ENCODE measurements around the gene UBE2G2. TPM values are rescaled to one million over a fixed set of nuclear protein-coding genes. Genes with fewer than 3 reads are reported as not detected.

UBE2G2 gene
- total RNA-seq, 1 experiment from 2014 or later = 91.3 TPM

DNA sequence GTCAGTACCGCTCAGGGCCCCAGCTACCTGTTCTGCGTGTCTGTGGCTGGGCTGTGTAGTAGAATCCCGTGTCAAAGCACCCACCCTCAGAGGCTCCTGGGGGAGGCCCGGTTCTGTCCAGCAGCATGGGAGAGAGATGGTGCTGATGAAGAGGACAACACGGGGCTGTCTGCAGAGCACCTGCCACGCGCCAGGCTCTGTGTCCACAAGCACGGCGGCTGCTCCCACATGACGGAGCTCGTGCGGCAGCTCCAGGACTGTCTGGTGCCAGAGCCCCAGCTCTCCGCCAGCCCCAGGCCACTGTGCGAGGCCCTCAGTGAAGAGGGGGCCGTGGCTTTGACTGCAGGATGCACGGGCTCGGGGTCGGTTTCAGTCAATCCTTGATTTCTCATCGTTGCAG lies 48.3 kb downstream of the UBE2G2 start:
- H3K27me3 ChIP-seq (replicated peaks; ENCODE audit: control insufficient read depth, insufficient read depth, low read length) = no peaks in the 10 kb centered on the region
- intact Hi-C loops (cut with micrococcal nuclease; ENCODE audit: unreplicated experiment) = no loop called here
- POLR2A ChIA-PET = interaction anchor here (0.5 kb wide), 1 partner anchor 259 kb away, joined by 3 read pairs; no protein-coding TSS in a partner anchor
- Mint-ChIP-seq H3K27me3 (ENCODE audit: insufficient read depth, unreplicated experiment) (no peaks in the 10 kb centered on the region), H3K36me3 (ENCODE audit: insufficient read depth, unreplicated experiment) (no peaks in the 10 kb centered on the region), H3K4me3 (ENCODE audit: unreplicated experiment) (no peak overlapping the region), H3K27ac (ENCODE audit: unreplicated experiment) (no peak overlapping the region), H3K9me3 (ENCODE audit: unreplicated experiment) (no peaks in the 10 kb centered on the region), H3K4me1 (ENCODE audit: low read depth, unreplicated experiment) (no peaks in the 10 kb centered on the region)
- CTCF ChIA-PET = interaction anchor here (2.0 kb wide), 1 partner anchor 40 kb away, joined by 8 read pairs; no protein-coding TSS in a partner anchor
- no peaks in the 10 kb centered on the region for H3K9me3 ChIP-seq
- no TSS peak for BruUV-seq (replicated peaks)
- no peak for DNase-seq
- H3K36me3 ChIP-seq (ENCODE audit: control insufficient read depth, insufficient read depth, low read length) = no peaks in the 10 kb centered on the region
- H3K4me1 ChIP-seq = no peaks in the 10 kb centered on the region
- H3K4me3 ChIP-seq (ENCODE audit: low read depth, low read length) = no peak overlapping the region
- no peak for TF ChIP-seq CTCF (IDR thresholded peaks at IDR 0.05; ENCODE audit: insufficient read depth in 1 of 2, low read depth in 1 of 2, low read length in 1 of 2, severe bottlenecking in 1 of 2, unreplicated experiment in 1 of 2)

GRCh38 chr21:44752671-44753235 lies 48.9 kb downstream of the UBE2G2 start:
- ChIA-PET POLR2A (interaction anchor here (0.5 kb wide), 1 partner anchor 260 kb away, joined by 3 read pairs; no protein-coding TSS in a partner anchor), CTCF (interaction anchor here (2.0 kb wide), 1 partner anchor 41 kb away, joined by 8 read pairs; no protein-coding TSS in a partner anchor)
- Histone ChIP-seq H3K36me3 (ENCODE audit: control insufficient read depth, insufficient read depth, low read length) (no peaks in the 10 kb centered on the region), H3K27me3 (replicated peaks; ENCODE audit: control insufficient read depth, insufficient read depth, low read length) (no peaks in the 10 kb centered on the region), H3K4me3 (ENCODE audit: low read depth, low read length) (no peak overlapping the region), H3K4me1 (no peaks in the 10 kb centered on the region), H3K9me3 (no peaks in the 10 kb centered on the region)
- no peak overlapping the region for H3K27ac Mint-ChIP-seq (ENCODE audit: unreplicated experiment)
- no peak overlapping the region for H3K4me3 Mint-ChIP-seq (ENCODE audit: unreplicated experiment)
- no peaks in the 10 kb centered on the region for H3K36me3 Mint-ChIP-seq (ENCODE audit: insufficient read depth, unreplicated experiment)
- no peak for DNase-seq
- no peaks in the 10 kb centered on the region for H3K27me3 Mint-ChIP-seq (ENCODE audit: insufficient read depth, unreplicated experiment)
- no TSS peak for BruUV-seq (replicated peaks)
- intact Hi-C loops (cut with micrococcal nuclease; ENCODE audit: unreplicated experiment) = no loop called here
- no peak for TF ChIP-seq CTCF (IDR thresholded peaks at IDR 0.05; ENCODE audit: insufficient read depth in 1 of 2, low read depth in 1 of 2, low read length in 1 of 2, severe bottlenecking in 1 of 2, unreplicated experiment in 1 of 2)
- no peaks in the 10 kb centered on the region for H3K4me1 Mint-ChIP-seq (ENCODE audit: low read depth, unreplicated experiment)
- no peaks in the 10 kb centered on the region for H3K9me3 Mint-ChIP-seq (ENCODE audit: unreplicated experiment)

GRCh38 chr21:44751799-44752636 lies 49.6 kb downstream of the UBE2G2 start:
- Histone ChIP-seq H3K4me1 (no peaks in the 10 kb centered on the region), H3K4me3 (ENCODE audit: low read depth, low read length) (no peak overlapping the region), H3K36me3 (ENCODE audit: control insufficient read depth, insufficient read depth, low read length) (no peaks in the 10 kb centered on the region), H3K27me3 (replicated peaks; ENCODE audit: control insufficient read depth, insufficient read depth, low read length) (no peaks in the 10 kb centered on the region), H3K9me3 (no peaks in the 10 kb centered on the region)
- Mint-ChIP-seq H3K27ac (ENCODE audit: unreplicated experiment) (no peak overlapping the region), H3K27me3 (ENCODE audit: insufficient read depth, unreplicated experiment) (no peaks in the 10 kb centered on the region), H3K4me3 (ENCODE audit: unreplicated experiment) (no peak overlapping the region), H3K9me3 (ENCODE audit: unreplicated experiment) (no peaks in the 10 kb centered on the region), H3K36me3 (ENCODE audit: insufficient read depth, unreplicated experiment) (no peaks in the 10 kb centered on the region), H3K4me1 (ENCODE audit: low read depth, unreplicated experiment) (no peaks in the 10 kb centered on the region)
- DNase-seq = no peak
- intact Hi-C loops (cut with micrococcal nuclease; ENCODE audit: unreplicated experiment) = no loop called here
- no peak for TF ChIP-seq CTCF (IDR thresholded peaks at IDR 0.05; ENCODE audit: insufficient read depth in 1 of 2, low read depth in 1 of 2, low read length in 1 of 2, severe bottlenecking in 1 of 2, unreplicated experiment in 1 of 2)
- CTCF ChIA-PET = interaction anchor here (2.0 kb wide), 1 partner anchor 41 kb away, joined by 8 read pairs; no protein-coding TSS in a partner anchor
- no TSS peak for BruUV-seq (replicated peaks)
- POLR2A ChIA-PET = no interaction called here
